Thyroid gland (tissue), 4 donors: ENCODE results near the gene MDK.

Experiments
- POLR2A ChIP-seq, 2 donors: fragments of 450-650 bp; IDR thresholded peaks; one replicate each; pipeline ENCODE4 v1.6.1; 2017; ENCODE audit warnings: antibody characterized with exemption in 2 of 2, mild to moderate bottlenecking in 2 of 2, moderate library complexity in 1 of 2
- TF ChIP-seq, protein P1 (sequence below), 6 experiments: fragments of 200-600 bp in 3 of 6; fragments of 450-650 bp in 3 of 6; sonication (generic) in 3 of 6; IDR thresholded peaks; one replicate each; pipeline ENCODE4 v1.5.1; 2016 to 2019; ENCODE audit warnings: antibody characterized with exemption in 6 of 6, mild to moderate bottlenecking in 2 of 6, inconsistent platforms in 1 of 6, moderate library complexity in 1 of 6

DNA sequence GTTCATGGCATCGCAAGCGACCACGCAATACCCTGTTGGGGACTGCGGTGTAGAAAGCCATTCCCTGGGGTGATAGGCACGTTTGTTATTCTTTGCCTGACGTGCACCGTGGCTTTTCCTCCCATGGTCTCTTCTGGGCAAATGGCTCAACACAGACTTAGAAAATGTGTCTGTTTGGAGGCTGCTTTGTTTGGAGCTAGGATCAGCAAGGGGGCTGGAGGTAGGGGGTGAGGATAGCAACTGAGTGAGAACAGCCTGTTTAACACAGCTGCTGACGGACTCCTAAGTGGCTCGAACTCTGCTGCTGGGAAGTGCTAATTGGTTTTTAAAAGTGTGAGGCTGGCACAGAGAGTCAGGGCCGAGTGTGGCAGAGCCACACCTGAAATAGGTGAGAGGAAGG, 26.2 kb downstream of the MDK start:
- TF ChIP-seq, protein P1, sequence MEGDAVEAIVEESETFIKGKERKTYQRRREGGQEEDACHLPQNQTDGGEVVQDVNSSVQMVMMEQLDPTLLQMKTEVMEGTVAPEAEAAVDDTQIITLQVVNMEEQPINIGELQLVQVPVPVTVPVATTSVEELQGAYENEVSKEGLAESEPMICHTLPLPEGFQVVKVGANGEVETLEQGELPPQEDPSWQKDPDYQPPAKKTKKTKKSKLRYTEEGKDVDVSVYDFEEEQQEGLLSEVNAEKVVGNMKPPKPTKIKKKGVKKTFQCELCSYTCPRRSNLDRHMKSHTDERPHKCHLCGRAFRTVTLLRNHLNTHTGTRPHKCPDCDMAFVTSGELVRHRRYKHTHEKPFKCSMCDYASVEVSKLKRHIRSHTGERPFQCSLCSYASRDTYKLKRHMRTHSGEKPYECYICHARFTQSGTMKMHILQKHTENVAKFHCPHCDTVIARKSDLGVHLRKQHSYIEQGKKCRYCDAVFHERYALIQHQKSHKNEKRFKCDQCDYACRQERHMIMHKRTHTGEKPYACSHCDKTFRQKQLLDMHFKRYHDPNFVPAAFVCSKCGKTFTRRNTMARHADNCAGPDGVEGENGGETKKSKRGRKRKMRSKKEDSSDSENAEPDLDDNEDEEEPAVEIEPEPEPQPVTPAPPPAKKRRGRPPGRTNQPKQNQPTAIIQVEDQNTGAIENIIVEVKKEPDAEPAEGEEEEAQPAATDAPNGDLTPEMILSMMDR (IDR thresholded peaks at IDR 0.05) = no peak
- no peak for TF ChIP-seq POLR2A (IDR thresholded peaks at IDR 0.05)
